Kidney tubule cell (primary cell): Measurements from ENCODE around the gene EPHB3.
"Not testable (repeated sequence)": the region's sequence is repeated elsewhere in the genome, so short reads cannot be mapped to it uniquely, and the experiment has no call there.

Experiments
- DNase-seq: peaks from one replicate; pipeline ENCODE4 v3.0.0-alpha.2; 2018; ENCODE audit warnings: low spot score

Gene EPHB3

DNA sequence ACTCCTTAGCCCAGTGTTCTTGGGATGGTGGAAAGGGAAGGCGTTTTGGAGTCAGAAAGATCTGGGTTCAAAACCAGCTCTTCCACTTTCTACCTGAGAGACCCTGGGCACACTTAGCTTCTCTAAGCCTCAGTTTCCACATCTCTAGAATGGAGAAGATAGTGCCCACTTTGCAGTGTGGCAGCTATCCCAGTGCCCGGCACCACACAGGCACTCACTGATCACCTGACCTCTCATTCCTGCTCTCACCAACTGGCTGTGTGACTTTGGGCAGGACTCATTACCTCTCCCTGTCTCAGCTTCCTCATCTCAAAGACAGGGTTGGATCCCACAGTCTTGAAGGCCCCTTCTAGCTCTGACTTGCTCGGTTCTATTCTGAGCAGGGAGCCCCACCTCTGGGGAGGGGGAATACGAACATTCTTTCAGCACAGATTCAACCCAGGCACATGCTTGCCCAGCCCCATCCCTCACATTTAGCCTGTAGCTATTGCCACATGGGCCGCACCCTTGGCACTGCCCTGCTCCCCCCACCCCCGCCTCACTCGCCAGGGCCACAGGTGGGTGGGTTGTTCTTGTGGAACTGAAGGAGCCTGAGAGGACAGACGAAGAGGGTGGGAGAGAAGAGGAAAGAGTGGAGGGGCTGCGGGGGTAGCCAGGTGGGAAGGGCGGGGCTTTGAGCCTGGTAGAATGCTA, 39.2 kb downstream of the EPHB3 start:
- DNase-seq = no peak

DNA sequence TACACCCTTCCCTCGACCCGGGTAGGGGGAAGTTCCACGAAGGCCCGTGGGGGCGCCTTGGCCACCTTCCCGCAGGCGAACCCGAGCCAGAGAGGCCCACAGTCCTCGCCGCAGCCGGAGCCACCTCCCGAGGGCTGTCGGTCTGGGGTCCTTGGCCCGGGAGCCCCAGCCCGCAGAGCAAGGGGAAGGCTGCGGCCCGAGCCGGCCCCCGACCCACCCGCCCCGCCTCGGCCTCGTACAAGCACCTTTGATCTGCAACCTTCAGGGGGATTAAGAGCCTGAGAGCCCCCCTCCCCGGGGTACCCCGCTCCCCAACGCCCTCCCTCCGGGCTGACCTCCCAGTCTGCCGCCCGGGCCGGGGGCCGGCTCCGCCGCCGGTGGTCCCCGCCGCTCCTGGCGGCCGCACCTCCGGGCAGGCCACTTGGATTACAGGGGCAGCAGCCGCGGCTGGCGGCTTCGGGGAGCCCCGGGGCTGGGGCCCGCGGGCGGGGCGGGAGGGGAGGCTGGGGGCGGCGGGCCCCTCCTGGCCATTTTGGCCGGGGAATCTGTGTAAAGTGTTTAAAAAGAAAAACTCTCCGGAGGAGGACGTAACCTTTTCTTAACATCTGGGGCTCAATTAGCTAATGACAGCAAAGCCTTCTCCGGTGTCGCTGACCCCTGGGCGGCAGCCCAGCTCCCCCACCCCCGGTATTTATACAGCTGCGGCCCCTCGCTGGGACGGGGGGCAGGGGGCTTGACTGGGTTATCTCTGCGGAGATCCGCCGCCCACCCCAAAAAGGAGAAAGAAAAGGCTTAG, 40.2 kb downstream of the EPHB3 start:
- no peak for DNase-seq

DNA sequence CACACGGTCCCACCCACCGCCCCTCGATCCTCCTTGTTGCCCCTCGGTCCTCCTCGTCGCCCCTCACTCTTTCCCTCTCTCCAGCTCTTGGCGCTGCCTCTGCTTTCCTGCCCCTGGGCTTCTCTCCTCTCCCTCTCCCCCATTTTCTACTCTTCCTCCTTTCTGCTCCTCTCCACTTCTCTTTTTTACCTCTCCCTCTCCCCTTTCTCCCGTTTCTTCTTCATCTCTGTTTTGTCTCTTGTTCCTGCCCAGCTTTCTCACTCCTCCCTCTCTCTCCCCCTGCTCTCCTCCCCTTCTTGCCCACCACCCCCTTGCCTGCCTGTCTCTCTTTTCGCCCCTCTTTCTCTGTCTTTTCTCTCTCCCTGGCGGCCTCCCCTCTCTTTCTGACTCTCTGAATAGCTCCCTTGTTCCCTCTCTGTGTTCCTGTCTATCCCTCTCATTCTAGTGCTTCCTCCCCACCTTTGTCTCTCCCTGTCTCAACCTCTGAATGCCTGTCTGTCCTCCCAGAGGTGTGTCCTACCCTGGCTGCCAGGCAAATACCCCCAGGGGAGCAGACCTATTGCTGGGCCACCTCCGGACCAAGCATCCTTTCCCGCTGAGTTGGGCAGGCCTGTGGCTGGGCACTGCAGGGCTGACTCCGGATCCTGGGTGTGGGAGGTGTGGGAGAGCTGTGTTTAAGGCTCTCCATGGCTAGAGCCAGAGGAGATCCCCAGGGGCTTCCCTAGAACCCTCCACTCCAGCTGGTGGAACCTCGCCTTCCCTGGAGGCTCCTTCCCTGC, 41.0 kb downstream of the EPHB3 start:
- no peak for DNase-seq

DNA sequence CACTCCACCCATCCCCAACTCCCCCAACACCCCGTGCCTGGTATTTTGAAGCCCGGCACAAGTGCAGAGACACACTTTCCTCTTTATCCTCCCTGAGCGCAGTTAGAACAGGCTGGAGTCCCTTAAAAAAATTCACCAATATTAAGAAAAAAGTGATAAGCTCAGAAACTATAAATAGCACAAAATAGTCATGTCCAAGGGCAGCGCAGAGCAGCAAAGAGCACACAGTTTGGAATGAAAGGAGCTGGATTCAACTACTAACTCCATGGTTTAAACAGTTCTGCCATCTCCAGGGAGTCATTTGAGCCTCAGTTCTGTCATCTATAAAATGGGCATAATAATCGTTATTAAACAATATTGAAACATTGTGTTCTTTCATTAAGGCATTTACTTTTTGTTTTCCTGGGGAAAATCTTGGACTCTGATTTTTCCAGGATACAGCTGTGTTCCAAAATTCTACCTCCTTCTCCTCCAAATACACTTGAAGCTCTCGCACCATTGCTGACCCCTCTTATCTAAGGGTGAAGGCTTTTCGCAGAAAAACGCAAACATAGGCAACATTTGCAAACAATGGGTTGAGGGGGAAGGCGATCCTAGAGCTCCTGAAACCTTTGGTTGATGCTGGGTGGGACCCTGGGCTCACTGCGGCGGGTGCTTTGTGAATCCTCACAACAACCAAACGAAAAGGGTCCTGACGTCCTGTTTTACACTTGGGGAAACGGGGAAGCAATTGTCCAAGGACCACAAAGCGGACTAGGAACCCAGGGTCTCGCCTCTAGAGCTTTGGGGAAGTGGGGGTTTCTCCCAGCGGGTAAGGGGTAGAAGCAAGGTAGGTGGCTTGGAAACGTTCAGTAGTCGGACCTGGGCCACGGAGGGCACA, 41.8 kb downstream of the EPHB3 start:
- no peak for DNase-seq

DNA sequence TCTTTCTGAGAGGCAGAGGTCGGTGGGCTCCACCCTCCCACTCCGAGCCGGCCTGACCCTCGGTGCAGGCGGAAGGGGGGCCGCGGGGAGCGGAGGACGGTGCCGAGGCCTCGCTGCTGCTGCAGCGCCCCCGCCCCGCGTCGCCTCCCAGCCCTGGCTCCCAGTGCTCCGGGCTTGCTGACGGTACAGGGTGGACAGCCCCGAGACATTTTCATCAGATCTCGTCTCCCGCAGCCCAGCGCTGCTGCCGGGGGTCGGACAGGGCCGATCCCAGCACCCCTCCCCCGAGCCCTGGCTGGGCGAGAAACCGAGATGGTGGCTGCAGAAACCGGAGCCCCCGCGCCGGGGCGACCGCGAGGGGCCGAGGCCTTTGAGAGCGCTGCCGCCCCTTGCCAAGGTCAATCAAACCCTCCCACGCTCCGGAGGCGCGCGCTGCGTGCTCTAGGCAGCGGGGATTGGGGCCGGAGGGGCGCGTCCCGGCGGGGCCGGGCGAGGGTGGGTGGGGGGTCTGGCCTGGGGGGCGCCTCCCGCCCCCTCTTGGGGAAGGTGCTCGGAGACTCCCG, 42.5 kb downstream of the EPHB3 start:
- no peak for DNase-seq

DNA sequence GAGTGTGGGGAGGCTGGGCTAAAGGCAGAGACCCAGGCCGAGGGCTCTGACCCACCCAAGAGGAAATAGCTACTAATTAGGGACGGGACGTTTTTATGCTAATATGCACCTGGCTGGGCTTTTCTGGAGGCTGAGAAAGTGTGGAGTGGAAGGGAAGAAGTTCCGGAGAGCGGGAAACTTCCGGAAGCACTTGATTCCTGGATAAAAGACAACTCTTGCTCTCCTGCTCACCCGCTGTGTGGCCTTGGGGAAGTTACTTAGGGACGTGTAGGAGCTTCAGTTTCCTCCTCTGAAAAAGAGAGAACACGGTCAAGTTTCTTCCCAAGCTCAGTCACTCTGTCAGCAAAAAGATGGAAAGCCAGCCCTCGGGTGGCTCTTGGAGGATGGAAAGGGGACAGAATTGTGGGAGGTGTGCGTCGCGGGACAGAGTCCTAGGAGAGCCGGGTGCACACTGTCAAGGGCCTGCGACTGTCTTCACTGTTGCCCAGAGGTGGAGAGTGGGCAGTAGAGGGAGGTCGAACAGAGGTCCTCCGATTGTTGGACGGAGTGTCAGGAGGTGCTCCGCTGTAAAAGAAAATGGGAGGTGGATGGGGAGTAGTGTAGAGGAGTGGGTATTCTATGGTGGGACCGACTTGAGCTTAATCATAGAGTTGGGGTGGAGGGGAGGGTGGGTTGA, 43.2 kb downstream of the EPHB3 start:
- DNase-seq = no peak

DNA sequence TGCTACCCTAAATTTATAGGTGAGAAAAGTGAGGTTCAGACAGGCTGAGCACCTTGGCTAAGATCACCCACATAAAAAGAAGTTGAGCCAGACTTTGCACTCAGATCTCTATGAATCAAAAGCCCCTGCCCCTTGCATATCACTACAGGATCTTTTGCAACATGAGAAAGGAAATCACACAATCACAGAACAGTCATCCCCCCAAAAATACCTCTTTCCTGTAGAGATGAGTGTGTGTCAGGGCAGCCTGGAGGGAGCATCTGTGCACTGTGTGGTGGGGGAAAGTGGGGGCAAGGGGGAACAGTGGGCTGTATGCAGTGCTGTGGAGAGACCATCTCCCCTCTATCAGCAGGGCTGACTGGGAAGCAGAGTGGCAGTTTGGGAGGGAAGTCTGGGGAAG, 46.6 kb downstream of the EPHB3 start:
- DNase-seq = no peak

DNA sequence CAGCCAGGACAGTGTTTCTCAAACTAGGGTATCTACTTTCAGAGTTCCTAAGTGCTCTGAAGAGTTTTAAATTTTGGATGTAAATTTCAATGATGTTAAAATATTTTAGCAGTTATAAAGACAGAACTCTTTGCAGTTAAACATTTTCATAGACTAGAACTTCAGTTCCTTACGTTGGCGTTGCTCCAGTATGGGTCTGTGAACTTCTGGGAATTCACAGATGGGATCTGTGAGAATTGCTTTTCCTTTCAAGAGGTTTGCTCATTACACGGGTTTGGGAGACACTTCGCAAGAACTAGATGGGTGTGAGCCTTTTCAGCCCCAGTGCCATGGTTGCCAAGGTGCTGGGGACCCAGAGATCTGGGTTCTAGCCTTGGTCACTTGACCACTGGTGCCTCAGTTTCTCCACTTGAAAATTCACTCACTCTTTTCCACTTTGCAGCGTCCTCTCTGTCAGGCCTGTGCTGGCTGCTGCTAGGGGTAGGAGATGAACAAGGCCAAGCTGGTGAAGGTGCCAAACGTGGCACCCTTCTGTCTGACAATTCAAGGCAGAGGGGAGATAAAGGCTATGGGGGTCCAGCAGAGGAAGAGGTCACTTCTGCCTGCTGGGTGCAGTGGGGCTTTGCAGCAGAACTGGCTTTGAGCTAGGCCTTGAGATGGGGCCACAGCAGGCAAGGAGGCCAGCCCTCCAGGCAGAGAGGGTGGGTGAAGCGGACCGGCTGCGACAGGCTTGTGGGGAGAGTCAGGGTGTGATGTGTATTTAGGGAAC, 48.1 kb downstream of the EPHB3 start:
- DNase-seq = no peak

DNA sequence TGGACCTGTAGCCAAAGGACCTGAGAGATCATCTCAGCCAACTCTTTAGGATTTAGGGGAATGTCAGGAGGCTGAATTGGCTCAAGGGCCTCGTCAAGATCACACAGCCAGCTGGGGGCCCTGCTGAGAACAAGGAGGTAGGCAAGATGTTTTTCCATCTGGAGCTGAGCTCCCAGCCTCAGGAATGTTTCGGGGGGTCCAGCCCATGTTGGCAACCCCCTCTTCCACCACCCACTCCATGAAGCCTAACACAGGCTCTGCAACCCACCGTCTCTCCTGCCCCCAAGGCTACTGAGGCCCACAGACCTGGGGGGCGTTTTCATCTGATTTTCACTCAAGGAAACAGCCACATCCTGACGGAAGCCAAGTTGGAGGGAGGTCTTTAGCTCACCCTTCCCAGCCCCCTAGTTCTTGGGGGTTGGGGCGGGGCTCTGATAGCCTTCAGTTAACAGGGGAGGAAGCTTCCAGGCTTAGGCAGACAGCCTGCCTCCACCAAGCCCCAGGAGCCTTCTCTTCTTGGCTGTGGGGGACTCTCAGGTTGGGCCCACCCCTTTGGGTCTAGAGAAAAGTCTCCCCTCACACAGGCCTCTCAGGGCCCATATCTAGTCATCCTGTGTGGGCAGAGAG, 48.8 kb downstream of the EPHB3 start:
- DNase-seq = no peak

DNA sequence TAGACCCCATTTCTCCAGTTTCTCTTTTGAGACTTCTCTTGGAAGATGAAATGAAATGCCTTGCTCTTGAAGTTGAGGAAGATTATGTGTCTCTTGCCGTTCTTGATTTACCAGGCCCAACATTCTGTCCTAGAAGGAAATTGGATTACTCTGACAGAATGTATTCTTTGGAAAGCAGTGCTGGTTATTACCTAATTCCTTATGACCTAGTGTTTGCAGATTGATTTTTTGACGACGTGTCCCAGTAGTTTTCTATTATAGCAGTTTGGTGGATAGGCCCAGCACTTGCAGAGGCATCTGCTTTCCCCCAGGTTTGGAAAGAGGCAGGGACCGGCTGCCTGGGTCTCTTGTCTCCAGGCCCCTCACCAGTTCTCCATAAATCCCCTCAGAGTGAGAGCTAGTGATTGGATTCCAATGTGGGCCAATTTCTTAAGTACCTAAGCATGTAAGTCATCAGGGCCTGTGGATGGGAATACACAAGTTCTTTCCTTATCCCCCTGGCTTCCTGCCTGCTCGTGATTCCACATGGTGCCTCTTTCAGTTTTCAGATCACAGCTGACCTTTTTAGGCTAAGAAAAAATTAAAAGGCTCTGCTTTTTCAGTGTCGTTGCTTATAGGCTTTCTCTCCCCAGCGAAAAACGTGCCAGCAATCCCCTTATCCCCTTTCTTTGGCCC, 50.2 kb downstream of the EPHB3 start:
- DNase-seq = no peak

DNA sequence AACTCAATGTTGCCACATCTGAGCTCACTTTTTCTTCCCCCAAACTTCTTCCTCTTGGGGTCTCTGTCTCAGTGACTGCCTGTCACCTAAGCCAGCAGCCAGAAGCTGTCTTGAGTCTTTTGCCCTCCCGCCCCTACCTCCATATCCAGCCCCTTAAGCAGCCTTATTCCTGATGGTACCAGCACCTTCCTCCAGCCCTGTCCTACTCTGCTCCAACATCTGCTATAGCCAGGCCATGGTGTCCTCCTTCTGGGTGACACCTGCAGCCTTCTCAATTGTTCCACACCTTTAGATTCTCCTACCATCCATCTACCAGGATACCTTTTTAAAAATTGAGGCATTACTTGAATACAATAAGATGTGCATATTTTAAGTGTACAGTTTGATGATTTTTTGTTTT, 53.8 kb downstream of the EPHB3 start:
- no peak for DNase-seq

DNA sequence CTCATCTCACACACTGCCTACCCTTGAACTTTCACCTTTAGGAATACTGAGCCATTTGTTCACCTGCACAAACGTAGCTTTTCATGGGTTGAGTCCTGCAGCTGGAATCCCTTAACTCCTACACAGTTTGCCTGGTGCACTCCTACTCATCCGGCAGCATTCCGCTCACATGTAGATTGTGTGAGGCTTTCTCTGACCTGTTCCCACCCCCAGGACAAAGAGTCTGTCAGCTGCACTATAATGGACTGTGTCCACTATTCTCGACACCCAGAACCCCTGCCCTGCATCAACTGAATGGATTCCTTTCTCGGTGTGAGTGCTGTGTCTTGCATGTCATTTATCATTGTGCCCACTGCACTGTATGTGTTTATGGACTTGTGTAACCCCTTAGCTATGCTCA, 54.9 kb downstream of the EPHB3 start:
- no peak for DNase-seq

DNA sequence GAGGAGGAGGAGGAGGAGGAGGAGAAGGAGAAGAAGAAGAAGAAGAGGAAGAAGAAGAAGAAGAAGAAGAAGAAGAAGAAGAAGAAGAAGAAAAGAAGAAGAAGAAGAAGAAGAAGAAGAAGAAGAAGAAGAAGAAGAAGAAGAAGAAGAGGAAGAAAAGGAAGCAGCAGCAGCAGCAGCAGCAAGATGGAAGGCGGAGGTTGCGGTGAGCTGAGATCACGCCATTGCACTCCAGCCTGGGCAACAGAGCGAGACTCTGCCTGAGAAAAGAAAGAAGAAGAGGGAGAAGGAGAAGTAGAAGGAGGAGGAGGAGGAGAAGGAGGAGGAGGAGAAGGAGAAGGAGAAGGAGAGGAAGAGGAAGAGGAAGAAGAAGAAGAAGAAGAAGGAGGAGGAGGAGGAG, 55.7 kb downstream of the EPHB3 start:
- not testable (repeated sequence) for DNase-seq

DNA sequence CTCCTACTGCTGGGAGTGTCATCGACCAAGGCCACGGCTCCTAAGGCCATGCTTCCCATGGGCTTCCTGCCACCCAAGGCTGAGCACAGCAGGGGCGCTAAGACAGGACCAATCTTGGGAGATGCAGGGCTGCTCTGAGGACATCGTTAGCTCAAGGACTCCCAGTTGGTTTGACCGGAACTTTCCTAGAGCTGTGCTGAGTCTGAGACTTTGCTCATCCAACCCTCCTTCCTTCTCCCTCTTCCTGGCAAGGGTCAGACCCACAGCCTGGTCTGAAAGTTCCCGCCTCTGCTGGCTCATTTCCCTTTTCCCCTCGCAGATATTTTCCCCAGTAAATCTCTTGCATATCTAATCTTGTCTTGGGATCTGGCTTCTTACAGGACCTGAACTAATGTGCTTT, 57.2 kb downstream of the EPHB3 start:
- no peak for DNase-seq

DNA sequence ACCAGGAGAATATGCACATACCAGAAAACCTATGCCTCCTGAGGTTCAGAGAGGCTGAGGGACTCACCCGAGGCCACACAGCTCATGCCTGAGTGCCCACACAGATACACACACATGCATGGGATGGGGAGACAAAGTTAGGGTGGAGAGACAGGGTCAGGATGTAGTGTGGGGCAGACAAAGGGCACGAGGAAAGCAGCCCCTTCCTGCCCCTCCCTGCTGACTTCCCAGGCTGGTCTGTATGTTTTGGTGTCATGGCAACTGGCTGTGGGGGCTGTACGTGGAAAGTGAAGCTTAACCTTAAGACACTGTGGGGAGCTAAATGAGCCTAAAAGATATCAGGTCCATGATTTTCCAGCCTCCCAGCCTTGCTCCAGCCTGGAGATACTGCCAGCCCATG, 57.8 kb downstream of the EPHB3 start:
- no peak for DNase-seq

DNA sequence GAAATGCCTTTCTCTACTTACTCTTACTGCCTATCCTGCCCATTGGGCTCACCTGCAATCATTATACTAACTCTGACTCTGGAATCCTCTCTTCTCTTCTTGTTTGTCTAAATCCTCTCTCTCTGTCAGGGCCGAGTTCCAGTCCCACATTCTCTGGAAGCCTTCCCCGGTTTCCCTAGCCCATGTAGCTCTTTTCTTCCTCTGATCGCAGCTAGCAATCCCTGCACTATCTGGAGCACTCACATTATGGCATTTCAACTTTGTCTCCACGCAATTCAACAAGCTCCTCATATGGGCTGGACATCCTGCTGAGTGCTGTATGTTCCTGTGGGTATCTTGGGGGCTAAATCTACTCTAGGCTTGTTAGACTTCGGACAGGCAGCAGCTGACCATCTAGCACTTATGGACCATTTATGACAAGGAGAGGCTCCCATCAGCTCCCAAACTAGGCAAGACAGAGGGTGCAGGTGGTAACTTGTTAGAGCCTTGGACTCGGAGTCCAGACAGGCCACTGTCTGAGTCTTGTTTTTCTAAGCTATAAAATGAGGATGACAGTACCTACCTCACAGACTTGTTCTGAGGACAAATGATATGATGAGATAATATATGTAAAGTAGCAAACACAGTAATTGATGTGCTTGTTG, 58.3 kb downstream of the EPHB3 start:
- no peak for DNase-seq

DNA sequence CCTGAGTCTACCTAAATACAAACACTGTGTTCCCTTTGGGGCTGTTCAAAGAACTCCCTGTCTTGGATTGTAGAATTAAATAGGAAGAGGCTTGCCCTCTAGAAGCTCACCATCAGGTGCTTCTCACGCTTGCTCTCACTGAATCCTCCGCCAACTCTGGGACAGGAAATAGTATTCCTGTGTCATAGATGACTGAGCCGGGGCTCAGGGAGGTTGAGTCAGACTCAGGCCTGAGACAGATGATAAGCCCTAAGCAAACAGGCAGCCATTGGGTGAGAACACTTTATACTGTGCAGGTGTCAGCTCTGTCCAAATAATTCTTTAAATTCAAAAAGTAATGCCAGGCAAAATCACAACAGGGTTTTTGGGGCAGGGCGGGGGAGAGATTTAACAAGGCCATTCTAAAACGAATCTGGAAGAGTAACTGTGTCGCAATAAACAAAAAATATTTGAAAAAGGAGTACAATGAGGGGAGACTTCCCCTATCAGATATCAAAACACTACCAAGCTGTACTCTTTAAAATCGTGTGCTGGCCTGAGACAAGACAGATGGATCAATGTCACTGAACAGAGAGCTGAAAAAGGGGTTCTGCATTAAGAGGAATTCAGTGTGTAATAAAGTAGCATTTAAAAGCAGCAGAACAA, 59.0 kb downstream of the EPHB3 start:
- DNase-seq = peak; percentile 65

DNA sequence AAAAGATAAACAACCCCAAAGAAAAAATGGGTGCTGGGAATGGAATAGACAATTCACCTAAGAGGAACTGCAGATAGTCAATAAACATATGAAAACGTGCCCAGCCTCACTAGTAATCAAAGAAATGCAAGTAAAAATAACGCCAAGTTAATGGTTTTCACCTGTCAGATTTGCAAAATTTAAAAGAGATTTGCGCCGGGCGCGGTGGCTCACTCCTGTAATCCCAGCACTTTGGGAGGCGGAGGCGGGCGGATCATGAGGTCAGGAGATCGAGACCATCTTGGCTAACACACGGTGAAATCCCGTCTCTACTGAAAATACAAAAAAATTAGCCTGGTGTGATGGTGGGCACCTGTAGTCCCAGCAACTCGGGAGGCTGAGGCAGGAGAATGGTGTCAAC, 60.6 kb downstream of the EPHB3 start:
- not testable (repeated sequence) for DNase-seq
